Bronchus fibroblast of lung (primary cell): Measurements from ENCODE around the gene ADAMTS15. TPM values are rescaled to one million over a fixed set of nuclear protein-coding genes. Genes with fewer than 3 reads are reported as not detected.

Source experiments
- total RNA-seq: library from RNA; depleted of rRNA; stranded (reverse); fragments of >200 nt; gene quantifications from 2 replicates; pipeline ENCODE4 v1.2.3, GENCODE V29; 2015

The ADAMTS15 gene
- 5.5 TPM in 2 replicates for total RNA-seq

GRCh38 chr11:130448416-130449309 lies at the start of gene ADAMTS15:
Gene ADAMTS15, plus strand, starts transcription at chr11:130448645. Its CDS starts 329 bp downstream, at chr11:130448974.

DNA sequence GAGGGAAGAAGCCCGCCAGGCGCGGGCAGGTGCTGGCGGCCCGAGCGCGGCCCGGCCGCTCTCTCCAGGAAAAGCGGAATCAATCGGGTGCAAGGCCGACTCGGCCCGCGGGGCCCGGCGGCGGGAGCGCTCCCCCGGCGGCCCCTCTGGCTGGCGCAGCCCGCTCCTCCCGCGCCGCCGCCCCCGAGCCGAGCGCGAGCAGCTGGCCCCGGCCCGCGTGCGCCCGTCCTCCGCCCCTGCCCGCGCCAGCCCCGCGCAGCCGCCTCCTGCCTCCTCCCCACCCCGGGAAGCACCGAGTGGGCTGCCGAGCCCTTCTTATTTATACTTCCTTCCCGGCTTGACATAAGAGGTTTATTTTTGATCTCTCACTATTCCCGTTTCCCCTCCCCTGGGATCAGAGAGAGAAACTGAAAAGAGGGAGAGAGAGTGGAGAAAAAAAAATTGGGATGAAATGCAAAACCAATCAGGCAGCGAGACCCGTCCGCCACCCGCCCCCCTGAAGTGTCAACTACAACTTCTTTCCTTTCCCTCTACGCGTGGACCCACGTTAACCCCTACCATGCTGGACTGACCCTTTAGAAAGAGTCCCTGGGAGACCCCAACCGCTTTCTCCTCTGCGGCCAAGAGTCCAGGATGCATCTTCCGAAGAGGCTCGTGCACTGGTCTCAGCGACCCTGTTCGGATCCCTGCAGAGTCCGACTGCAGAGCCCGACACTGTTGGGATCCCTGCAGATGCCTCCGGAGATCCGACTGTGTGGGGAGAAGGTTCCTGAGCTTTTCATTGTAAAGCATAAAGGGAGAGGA lies 19.9 kb upstream of the ADAMTS15 start, which contains the start of gene ADAMTS8:
TSS of gene ADAMTS8 (minus strand) at position 294 of the 804 bp plus-strand sequence. CDS start 323 bp downstream, outside the sequence.

Other genes with a start within 250 kb of the ADAMTS15 start
- gene ZBTB44, start 133.7 kb upstream of the ADAMTS15 start, total RNA-seq: 6.7 and 9.1 TPM in 2 replicates
- not detected in 2 replicates for gene ADAMTS8, start 20.0 kb upstream of the ADAMTS15 start, total RNA-seq